Vagina (tissue), 2 donors: ENCODE measurements around the gene IGF2BP3. TPM values are rescaled to one million over a fixed set of nuclear protein-coding genes. Genes with fewer than 3 reads are reported as not detected.

Experiments
- DNase-seq, 2 donors: peaks; one replicate each; pipeline ENCODE4 v3.0.0-alpha.2; 2017; ENCODE audit errors: extremely low spot score in 2 of 2
- H3K27ac ChIP-seq: fragments of 200-600 bp; sonication (generic); one replicate; pipeline ENCODE4 v1.5.1; 2019
- H3K27me3 ChIP-seq: fragments of 200-600 bp; sonication (generic); one replicate; pipeline ENCODE4 v1.5.1; 2019
- H3K36me3 ChIP-seq, 2 donors: fragments of 200-600 bp; sonication (generic); one replicate each; pipeline ENCODE4 v1.5.1; 2017 to 2019
- H3K4me1 ChIP-seq: fragments of 200-600 bp; sonication (generic); one replicate; pipeline ENCODE4 v1.5.1; 2019
- H3K4me3 ChIP-seq, 2 donors: fragments of 200-600 bp; sonication (generic); 1 replicate in 1 of 2; 2 replicates in 1 of 2; pipeline ENCODE4 v1.5.1; 2016 to 2019
- H3K9me3 ChIP-seq: fragments of 200-600 bp; sonication (generic); one replicate; pipeline ENCODE4 v1.5.1; 2019
- CTCF ChIP-seq, 3 experiments: fragments of 450-650 bp in 2 of 3; fragments of 200-600 bp in 1 of 3; sonication (generic) in 1 of 3; IDR thresholded peaks; one replicate each; pipeline ENCODE4 v1.5.1; 2017 to 2019; ENCODE audit warnings: antibody characterized with exemption in 3 of 3, mild to moderate bottlenecking in 2 of 3, moderate library complexity in 2 of 3
- POLR2A ChIP-seq, 2 donors: fragments of 450-650 bp; IDR thresholded peaks; one replicate each; pipeline ENCODE4 v1.6.1; 2017; ENCODE audit warnings: antibody characterized with exemption in 2 of 2, mild to moderate bottlenecking in 2 of 2, moderate library complexity in 2 of 2
- POLR2AphosphoS5 ChIP-seq, 2 donors: sonication (generic); formaldehyde crosslinking; IDR thresholded peaks; one replicate each; pipeline ENCODE4 v1.9.0; 2017; ENCODE audit warnings: antibody characterized with exemption in 2 of 2, mild to moderate bottlenecking in 2 of 2, low read depth in 1 of 2; ENCODE audit not compliant: insufficient read depth in 1 of 2
- intact Hi-C: fragments of 100-400 bp; cut with DNase I; formaldehyde crosslinking; loops from one replicate; pipeline ENCODE4 v1.15.1; 2023
- total RNA-seq: library from RNA; depleted of rRNA; stranded (reverse); fragments of >200 nt; gene quantifications from one replicate; pipeline ENCODE4 v1.2.3, GENCODE V29; 2016

IGF2BP3 gene
- total RNA-seq, 1 donor from 2014 or later: 11.8 TPM

GRCh38 chr7:23349484-23350157 is 120.7 kb downstream of the IGF2BP3 start:
- H3K4me1 ChIP-seq: no peaks in the 10 kb centered on the region
- DNase-seq: no peak
- no peak for TF ChIP-seq POLR2A (IDR thresholded peaks at IDR 0.05)
- TF ChIP-seq POLR2AphosphoS5 (IDR thresholded peaks at IDR 0.05; ENCODE audit: insufficient read depth in 1 of 2, low read depth in 1 of 2): no peak
- no peak for TF ChIP-seq CTCF (IDR thresholded peaks at IDR 0.05)
- no peaks in the 10 kb centered on the region for H3K27me3 ChIP-seq
- H3K9me3 ChIP-seq: no peaks in the 10 kb centered on the region
- no peak overlapping the region for H3K4me3 ChIP-seq
- no peak overlapping the region for H3K27ac ChIP-seq
- no peaks in the 10 kb centered on the region for H3K36me3 ChIP-seq
- intact Hi-C loops: no loop called here

GRCh38 chr7:23347682-23348180 is 122.6 kb downstream of the IGF2BP3 start:
- TF ChIP-seq POLR2AphosphoS5 (IDR thresholded peaks at IDR 0.05; ENCODE audit: insufficient read depth in 1 of 2, low read depth in 1 of 2): no peak
- TF ChIP-seq CTCF (IDR thresholded peaks at IDR 0.05): no peak
- no peak for TF ChIP-seq POLR2A (IDR thresholded peaks at IDR 0.05)
- Histone ChIP-seq H3K9me3 (no peaks in the 10 kb centered on the region), H3K4me1 (no peaks in the 10 kb centered on the region), H3K36me3 (no peaks in the 10 kb centered on the region), H3K27ac (no peak overlapping the region), H3K27me3 (no peaks in the 10 kb centered on the region), H3K4me3 (no peak overlapping the region)
- intact Hi-C loops: no loop called here
- no peak for DNase-seq

- Histone ChIP-seq H3K4me1 (no peaks in the 10 kb centered on the region), H3K36me3 (no peaks in the 10 kb centered on the region), H3K27ac (no peak overlapping the region), H3K27me3 (no peaks in the 10 kb centered on the region), H3K9me3 (no peaks in the 10 kb centered on the region), H3K4me3 (no peak overlapping the region)
- DNase-seq: no peak
- no peak for TF ChIP-seq POLR2A (IDR thresholded peaks at IDR 0.05)
- TF ChIP-seq CTCF (IDR thresholded peaks at IDR 0.05): no peak
- TF ChIP-seq POLR2AphosphoS5 (IDR thresholded peaks at IDR 0.05; ENCODE audit: insufficient read depth in 1 of 2, low read depth in 1 of 2): no peak
- intact Hi-C loops: no loop called here
Observed at GRCh38 chr7:23347033-23347681, 123.1 kb downstream of the IGF2BP3 start.

GRCh38 chr7:23346316-23346715 is 124.0 kb downstream of the IGF2BP3 start:
- Histone ChIP-seq H3K27ac (no peak overlapping the region), H3K4me3 (no peak overlapping the region), H3K9me3 (no peaks in the 10 kb centered on the region), H3K4me1 (no peaks in the 10 kb centered on the region), H3K36me3 (no peaks in the 10 kb centered on the region), H3K27me3 (no peaks in the 10 kb centered on the region)
- intact Hi-C loops: no loop called here
- TF ChIP-seq POLR2A (IDR thresholded peaks at IDR 0.05) (no peak), POLR2AphosphoS5 (IDR thresholded peaks at IDR 0.05; ENCODE audit: insufficient read depth in 1 of 2, low read depth in 1 of 2) (no peak), CTCF (IDR thresholded peaks at IDR 0.05) (no peak)
- no peak for DNase-seq

GRCh38 chr7:23345601-23346000 is 124.7 kb downstream of the IGF2BP3 start:
- TF ChIP-seq POLR2AphosphoS5 (IDR thresholded peaks at IDR 0.05; ENCODE audit: insufficient read depth in 1 of 2, low read depth in 1 of 2) (no peak), CTCF (IDR thresholded peaks at IDR 0.05) (no peak), POLR2A (IDR thresholded peaks at IDR 0.05) (no peak)
- Histone ChIP-seq H3K9me3 (no peaks in the 10 kb centered on the region), H3K27me3 (no peaks in the 10 kb centered on the region), H3K4me3 (no peak overlapping the region), H3K4me1 (no peaks in the 10 kb centered on the region), H3K36me3 (no peaks in the 10 kb centered on the region), H3K27ac (no peak overlapping the region)
- intact Hi-C loops: no loop called here
- DNase-seq: no peak
